DMS 273 treated with DMSO at 0.1 percent for 48 hours (cell line): ENCODE measurements around the gene NPM3.

Source experiments
- DNase-seq: peaks from one replicate; lab custom pipeline; 2025; lab: John Stamatoyannopoulos, UW

NPM3 gene

GRCh38 chr10:101758858-101759257 lies 24.4 kb downstream of the NPM3 start:
- no peak for DNase-seq

DNA sequence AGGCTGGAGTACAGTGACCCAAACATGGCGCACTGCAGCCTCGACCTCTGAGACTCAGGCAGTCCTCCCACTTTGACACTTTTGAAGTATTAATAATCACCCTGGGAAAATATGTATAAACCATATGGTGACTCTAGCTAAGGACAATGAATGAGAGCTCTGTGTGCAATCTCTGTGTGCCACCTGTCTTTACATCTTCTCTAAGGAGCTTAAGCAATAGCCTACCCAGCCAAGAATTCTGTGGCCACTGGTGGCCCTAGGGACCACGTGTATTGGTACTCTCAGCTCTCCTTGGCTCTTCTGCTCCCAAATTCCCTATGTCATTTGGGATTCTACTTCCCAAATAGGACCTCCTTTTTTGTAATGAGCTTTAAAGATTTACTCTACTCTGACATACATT lies 31.0 kb downstream of the NPM3 start:
- no peak for DNase-seq

GRCh38 chr10:101749047-101750016 lies 33.9 kb downstream of the NPM3 start:
- DNase-seq, result no peak

- DNase-seq, result no peak
Observed at GRCh38 chr10:101748496-101748895, 34.8 kb downstream of the NPM3 start.

- DNase-seq, result no peak
Observed at GRCh38 chr10:101745074-101745696, 38.1 kb downstream of the NPM3 start.

GRCh38 chr10:101744267-101744666 lies 39.0 kb downstream of the NPM3 start:
- DNase-seq, result no peak

GRCh38 chr10:101741938-101742337 lies 41.3 kb downstream of the NPM3 start:
- DNase-seq, result no peak

GRCh38 chr10:101736666-101737065 lies 46.6 kb downstream of the NPM3 start:
- DNase-seq, result no peak

DNA sequence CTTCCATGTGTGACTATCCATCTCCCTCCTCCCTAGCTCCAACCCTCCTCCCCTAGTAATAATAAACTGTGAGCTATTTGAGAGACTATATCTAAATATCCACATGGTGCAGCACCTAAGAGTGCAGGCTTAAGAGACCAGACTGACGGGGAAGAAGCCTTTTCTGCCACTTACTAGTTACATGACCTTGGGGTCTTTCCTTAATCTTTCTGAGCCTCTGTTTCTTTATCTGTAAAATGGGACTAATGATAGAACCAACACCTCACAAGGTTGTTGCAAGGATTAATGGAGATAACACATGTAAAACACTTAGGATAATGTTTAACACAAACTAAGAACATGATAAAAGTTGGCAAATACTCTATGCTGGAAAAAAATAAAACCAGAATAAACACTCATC lies 51.1 kb downstream of the NPM3 start:
- DNase-seq, result no peak
